IMR-90 (cell line): Measurements from ENCODE around the gene FAM98B.

ENCODE experiments used
- BHLHE40 ChIP-seq: fragments of 150-350 bp; IDR thresholded peaks from 2 replicates; pipeline ENCODE4 v1.6.1; 2016; ENCODE audit warnings: mild to moderate bottlenecking, low read depth, low read length
- CEBPB ChIP-seq: IDR thresholded peaks from 2 replicates; pipeline ENCODE4 v1.6.1; 2012; ENCODE audit warnings: low read depth, low read length, improper control_type of control experiment
- CTCF ChIP-seq: conservative IDR thresholded peaks from 2 replicates; pipeline ENCODE4 v1.5.1; 2012; ENCODE audit warnings: mild to moderate bottlenecking, low read depth, low read length, improper control_type of control experiment
- ELK1 ChIP-seq: fragments of 150-350 bp; IDR thresholded peaks from 2 replicates; pipeline ENCODE4 v1.6.1; 2016; ENCODE audit warnings: low read depth, mild to moderate bottlenecking, low read length, moderate library complexity, borderline replicate concordance
- FOS ChIP-seq: fragments of 150-350 bp; IDR thresholded peaks from 2 replicates; pipeline ENCODE4 v1.6.1; 2016; ENCODE audit warnings: low read depth, low read length
- MAFK ChIP-seq: IDR thresholded peaks from 2 replicates; pipeline ENCODE4 v1.6.1; 2012; ENCODE audit warnings: low read depth, low read length, improper control_type of control experiment
- MXI1 ChIP-seq: IDR thresholded peaks from 2 replicates; pipeline ENCODE4 v1.6.1; 2012; ENCODE audit warnings: low read depth, mild to moderate bottlenecking, low read length, moderate library complexity, borderline replicate concordance
- NFE2L2 ChIP-seq: fragments of 150-350 bp; IDR thresholded peaks from 2 replicates; pipeline ENCODE4 v1.6.1; 2016; ENCODE audit warnings: low read depth, mild to moderate bottlenecking, low read length
- POLR2A ChIP-seq: IDR thresholded peaks from 2 replicates; pipeline ENCODE4 v1.6.1; 2012; ENCODE audit warnings: mild to moderate bottlenecking, low read depth, low read length
- RAD21 ChIP-seq: IDR thresholded peaks from 2 replicates; pipeline ENCODE4 v1.6.1; 2012; ENCODE audit warnings: low read length, improper control_type of control experiment
- RCOR1 ChIP-seq: IDR thresholded peaks from 2 replicates; pipeline ENCODE4 v1.6.1; 2012; ENCODE audit warnings: mild to moderate bottlenecking, low read length, improper control_type of control experiment; ENCODE audit not compliant: insufficient replicate concordance
- RFX5 ChIP-seq: IDR thresholded peaks from 2 replicates; pipeline ENCODE4 v1.8.0; 2012; ENCODE audit warnings: low read depth, mild to moderate bottlenecking, low read length, moderate library complexity
- SMC3 ChIP-seq: fragments of 150-350 bp; IDR thresholded peaks from 2 replicates; pipeline ENCODE4 v1.6.1; 2016; ENCODE audit warnings: low read depth, mild to moderate bottlenecking, antibody characterized with exemption, low read length, moderate library complexity
- USF2 ChIP-seq: fragments of 150-350 bp; IDR thresholded peaks from 2 replicates; pipeline ENCODE4 v1.6.1; 2017; ENCODE audit warnings: mild to moderate bottlenecking, antibody characterized with exemption, low read length, low read depth

GRCh38 chr15:38461066-38461833 lies 7.3 kb downstream of the FAM98B start:
- TF ChIP-seq RFX5 (no peak), CTCF (no peak), POLR2A (no peak), ELK1 (no peak), CEBPB (no peak), RAD21 (no peak), SMC3 (no peak), MXI1 (no peak), NFE2L2 (no peak), BHLHE40 (no peak), FOS (no peak), RCOR1 (no peak), MAFK (no peak), USF2 (no peak)
